ENCODE results near the gene KCNB1.

DNA sequence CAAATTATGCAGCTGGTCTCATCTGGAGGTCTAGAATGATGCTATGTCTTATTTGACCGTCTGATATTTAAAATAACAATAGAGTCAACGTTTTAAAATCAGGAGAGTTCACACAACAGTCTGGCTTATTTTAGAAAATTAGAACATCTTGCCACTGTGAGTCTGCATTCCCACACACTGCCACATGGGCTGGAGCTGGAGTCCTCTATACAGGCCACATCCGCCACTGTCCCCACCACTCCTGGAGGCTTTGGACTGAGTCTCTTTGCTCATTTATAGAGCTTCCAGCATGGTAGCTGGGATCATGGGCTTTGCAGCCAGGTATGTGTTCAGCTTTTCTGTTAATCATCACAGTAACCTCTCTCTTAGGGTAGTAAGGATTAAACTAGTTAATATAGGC, 135.8 kb downstream of the KCNB1 start:
- TF ChIP-seq, protein P1, sequence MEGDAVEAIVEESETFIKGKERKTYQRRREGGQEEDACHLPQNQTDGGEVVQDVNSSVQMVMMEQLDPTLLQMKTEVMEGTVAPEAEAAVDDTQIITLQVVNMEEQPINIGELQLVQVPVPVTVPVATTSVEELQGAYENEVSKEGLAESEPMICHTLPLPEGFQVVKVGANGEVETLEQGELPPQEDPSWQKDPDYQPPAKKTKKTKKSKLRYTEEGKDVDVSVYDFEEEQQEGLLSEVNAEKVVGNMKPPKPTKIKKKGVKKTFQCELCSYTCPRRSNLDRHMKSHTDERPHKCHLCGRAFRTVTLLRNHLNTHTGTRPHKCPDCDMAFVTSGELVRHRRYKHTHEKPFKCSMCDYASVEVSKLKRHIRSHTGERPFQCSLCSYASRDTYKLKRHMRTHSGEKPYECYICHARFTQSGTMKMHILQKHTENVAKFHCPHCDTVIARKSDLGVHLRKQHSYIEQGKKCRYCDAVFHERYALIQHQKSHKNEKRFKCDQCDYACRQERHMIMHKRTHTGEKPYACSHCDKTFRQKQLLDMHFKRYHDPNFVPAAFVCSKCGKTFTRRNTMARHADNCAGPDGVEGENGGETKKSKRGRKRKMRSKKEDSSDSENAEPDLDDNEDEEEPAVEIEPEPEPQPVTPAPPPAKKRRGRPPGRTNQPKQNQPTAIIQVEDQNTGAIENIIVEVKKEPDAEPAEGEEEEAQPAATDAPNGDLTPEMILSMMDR (IDR thresholded peaks at IDR 0.05), result no peak
- no peak for TF ChIP-seq POLR2A (IDR thresholded peaks at IDR 0.05)
